ENCODE measurements around the gene PRKN. TPM values are rescaled to one million over a fixed set of nuclear protein-coding genes. Genes with fewer than 3 reads are reported as not detected.

The PRKN gene
- total and polyA plus RNA-seq, 5 experiments from 2014 or later = 2.2 to 5.6 (median 3.5) TPM

DNA sequence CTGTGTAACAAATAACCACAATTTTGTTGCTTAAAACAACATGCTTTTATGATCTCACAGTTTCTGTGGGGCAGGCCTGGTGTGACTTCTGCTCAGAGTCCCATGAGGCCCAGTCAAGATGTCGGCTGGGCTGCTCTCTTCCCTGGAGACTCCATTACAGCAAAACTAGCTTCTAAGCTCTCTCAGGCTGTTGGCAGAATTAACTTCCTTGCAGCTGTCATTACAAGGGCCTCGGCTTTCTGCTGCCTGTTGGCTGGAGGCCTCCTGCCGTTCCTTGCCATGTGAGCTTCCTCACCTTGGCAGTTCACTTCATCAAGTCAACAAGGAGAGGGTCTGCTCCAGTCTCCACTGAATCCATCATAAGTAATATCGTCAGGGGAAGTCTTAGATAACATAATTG, 659.2 kb downstream of the PRKN start:
- H3K27me3 Mint-ChIP-seq = no peaks in the 10 kb centered on the region
- POLR2A ChIA-PET = no interaction called here
- DNase-seq (no peak), ATAC-seq (no peak)
- H3K4me1 Mint-ChIP-seq = no peaks in the 10 kb centered on the region
- H3K27ac Mint-ChIP-seq = no peak overlapping the region
- no peak overlapping the region for H3K4me3 Mint-ChIP-seq
- H3K9me3 Mint-ChIP-seq = peaks cover 0 to 92% (median 46%) of the 10 kb centered on the region in 9 donors
- H3K36me3 Mint-ChIP-seq = peaks cover 3 to 51% (median 38%) of the 10 kb centered on the region in 3 donors

- Mint-ChIP-seq H3K9me3 (peaks cover 6 to 64% (median 29%) of the 10 kb centered on the region in 9 donors), H3K36me3 (peaks cover 3 to 32% (median 18%) of the 10 kb centered on the region in 3 donors), H3K27me3 (no peaks in the 10 kb centered on the region), H3K4me3 (no peak overlapping the region), H3K27ac (no peak overlapping the region), H3K4me1 (no peaks in the 10 kb centered on the region)
- ATAC-seq (no peak), DNase-seq (no peak)
- POLR2A ChIA-PET = no interaction called here
Observed at GRCh38 chr6:162063666-162064065, 663.9 kb downstream of the PRKN start.

DNA sequence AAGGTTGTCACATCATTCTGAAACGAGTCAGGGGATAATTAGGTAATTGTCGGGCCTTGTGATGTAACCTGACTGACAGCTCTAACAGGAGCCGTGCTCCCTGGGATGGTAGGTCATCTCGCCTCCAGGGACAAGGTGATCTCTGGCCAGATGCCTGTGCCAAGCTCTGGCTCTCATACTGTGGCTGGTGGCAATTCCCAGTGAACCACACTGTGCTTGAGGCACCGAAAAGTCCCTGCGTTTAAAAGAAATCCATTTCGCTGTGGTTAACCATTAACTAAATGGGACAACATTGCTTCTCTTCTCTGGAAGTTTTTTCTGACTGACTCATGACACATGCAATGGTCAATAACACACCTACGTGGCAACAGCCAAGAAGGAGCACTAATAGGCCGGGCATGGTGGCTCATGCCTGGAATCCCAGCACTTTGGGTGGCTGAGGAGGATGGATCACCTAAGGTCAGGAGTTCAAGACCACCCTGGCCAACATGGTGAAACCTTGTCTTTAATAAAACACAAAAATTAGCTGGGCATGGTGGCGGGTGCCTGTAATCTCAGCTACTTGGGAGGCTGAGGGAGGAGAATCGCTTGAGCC, 669.2 kb downstream of the PRKN start:
- POLR2A ChIA-PET = no interaction called here
- peaks cover 6 to 14% (median 7%) of the 10 kb centered on the region in 3 donors for H3K36me3 Mint-ChIP-seq

DNA sequence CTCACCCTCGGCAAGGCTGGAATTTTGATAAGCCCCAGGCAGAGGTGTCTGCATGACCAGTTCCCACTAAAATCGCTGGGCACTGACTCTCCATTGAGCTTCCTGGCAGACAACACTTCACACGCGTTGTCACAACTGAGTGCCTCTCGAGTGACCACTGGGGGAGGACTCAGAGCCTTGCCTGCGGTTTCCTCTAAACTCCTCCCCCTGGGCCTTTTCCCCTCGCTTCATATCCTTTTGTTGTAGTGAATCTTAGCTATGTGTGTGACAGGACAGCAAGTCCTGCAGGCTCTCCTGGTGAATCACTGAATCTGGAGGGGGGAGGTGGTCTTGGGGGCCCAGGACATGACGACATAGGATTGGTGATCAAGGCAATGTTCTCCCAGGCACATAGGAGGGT, 670.8 kb downstream of the PRKN start:
- H3K4me3 Mint-ChIP-seq = no peak overlapping the region
- POLR2A ChIA-PET = no interaction called here
- peaks cover 0 to 7% (median 0%) of the 10 kb centered on the region in 4 donors for H3K4me1 Mint-ChIP-seq
- H3K9me3 Mint-ChIP-seq = peaks cover 0 to 41% (median 10%) of the 10 kb centered on the region in 9 donors
- DNase-seq (no peak), ATAC-seq (no peak)
- H3K36me3 Mint-ChIP-seq = peaks cover 9 to 15% (median 14%) of the 10 kb centered on the region in 3 donors
- H3K27me3 Mint-ChIP-seq = no peaks in the 10 kb centered on the region
- no peak overlapping the region for H3K27ac Mint-ChIP-seq

More for the DNA sequence above, 669.2 kb downstream of the PRKN start:
- ATAC-seq = no peak
- Mint-ChIP-seq H3K9me3 (peaks cover 0 to 45% (median 17%) of the 10 kb centered on the region in 9 donors), H3K4me1 (peaks cover 0 to 7% (median 0%) of the 10 kb centered on the region in 4 donors), H3K4me3 (no peak overlapping the region), H3K27ac (no peak overlapping the region), H3K27me3 (no peaks in the 10 kb centered on the region)
- no peak for DNase-seq

- Mint-ChIP-seq H3K27ac (no peak overlapping the region), H3K4me3 (no peak overlapping the region), H3K9me3 (peaks cover 0 to 36% (median 5%) of the 10 kb centered on the region in 9 donors), H3K4me1 (peaks cover 0 to 7% (median 0%) of the 10 kb centered on the region in 4 donors), H3K36me3 (peaks cover 9 to 15% (median 14%) of the 10 kb centered on the region in 3 donors), H3K27me3 (no peaks in the 10 kb centered on the region)
- DNase-seq (no peak), ATAC-seq (no peak)
- POLR2A ChIA-PET = no interaction called here
Observed at GRCh38 chr6:162056061-162056460, 671.5 kb downstream of the PRKN start.

GRCh38 chr6:162055365-162055764, 672.2 kb downstream of the PRKN start:
- Mint-ChIP-seq H3K27me3 (no peaks in the 10 kb centered on the region), H3K27ac (no peak overlapping the region), H3K36me3 (peaks cover 13 to 19% (median 14%) of the 10 kb centered on the region in 3 donors), H3K4me3 (no peak overlapping the region), H3K9me3 (peaks cover 0 to 39% (median 6%) of the 10 kb centered on the region in 9 donors), H3K4me1 (peaks cover 0 to 7% (median 0%) of the 10 kb centered on the region in 4 donors)
- ATAC-seq (no peak), DNase-seq (no peak)
- POLR2A ChIA-PET = no interaction called here

DNA sequence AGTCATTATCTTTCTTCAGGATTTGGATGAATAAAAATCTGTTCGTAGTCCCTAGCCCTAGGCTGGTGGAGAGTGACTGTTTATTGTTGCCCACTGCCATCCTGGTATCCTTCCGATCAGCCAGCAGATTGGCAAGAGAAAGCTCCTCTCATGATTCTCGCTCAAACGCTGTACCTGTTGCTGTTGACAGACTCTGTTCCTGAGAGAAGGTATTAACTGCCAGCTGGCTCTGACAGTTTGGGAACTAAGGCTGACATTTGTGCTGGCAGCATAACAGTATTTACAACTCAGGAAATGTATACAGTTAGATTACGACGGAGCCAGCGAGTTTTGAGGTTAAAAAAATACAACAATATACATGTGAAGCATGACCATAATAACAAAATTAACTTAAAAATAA, 674.5 kb downstream of the PRKN start:
- H3K4me1 Mint-ChIP-seq = peaks cover 0 to 7% (median 0%) of the 10 kb centered on the region in 4 donors
- no peak overlapping the region for H3K4me3 Mint-ChIP-seq
- H3K27me3 Mint-ChIP-seq = no peaks in the 10 kb centered on the region
- ATAC-seq (no peak), DNase-seq (no peak)
- H3K36me3 Mint-ChIP-seq = peaks cover 14 to 27% (median 14%) of the 10 kb centered on the region in 3 donors
- POLR2A ChIA-PET = no interaction called here
- peaks cover 0 to 44% (median 10%) of the 10 kb centered on the region in 9 donors for H3K9me3 Mint-ChIP-seq
- no peak overlapping the region for H3K27ac Mint-ChIP-seq

- no peak overlapping the region for H3K4me3 Mint-ChIP-seq
- ATAC-seq (no peak), DNase-seq (no peak)
- H3K9me3 Mint-ChIP-seq = peaks cover 0 to 43% (median 16%) of the 10 kb centered on the region in 9 donors
- peaks cover 11 to 36% (median 15%) of the 10 kb centered on the region in 3 donors for H3K36me3 Mint-ChIP-seq
- POLR2A ChIA-PET = no interaction called here
- H3K27me3 Mint-ChIP-seq = no peaks in the 10 kb centered on the region
- no peak overlapping the region for H3K27ac Mint-ChIP-seq
- peaks cover 0 to 1% (median 0%) of the 10 kb centered on the region in 4 donors for H3K4me1 Mint-ChIP-seq
Observed at GRCh38 chr6:162050579-162050978, 677.0 kb downstream of the PRKN start.

- H3K4me3 Mint-ChIP-seq = no peak overlapping the region
- no peaks in the 10 kb centered on the region for H3K27me3 Mint-ChIP-seq
- no peak for ATAC-seq
- POLR2A ChIA-PET = no interaction called here
- H3K9me3 Mint-ChIP-seq = peaks cover 7 to 57% (median 27%) of the 10 kb centered on the region in 9 donors
- no peaks in the 10 kb centered on the region for H3K4me1 Mint-ChIP-seq
- peaks cover 4 to 45% (median 7%) of the 10 kb centered on the region in 3 donors for H3K36me3 Mint-ChIP-seq
- H3K27ac Mint-ChIP-seq = no peak overlapping the region
- DNase-seq = no peak
Observed at GRCh38 chr6:162046324-162046723, 681.2 kb downstream of the PRKN start.

GRCh38 chr6:162032620-162033019, 694.9 kb downstream of the PRKN start:
- no peaks in the 10 kb centered on the region for H3K4me1 Mint-ChIP-seq
- H3K4me3 Mint-ChIP-seq = no peak overlapping the region
- POLR2A ChIA-PET = no interaction called here
- no peak overlapping the region for H3K27ac Mint-ChIP-seq
- H3K27me3 Mint-ChIP-seq = no peaks in the 10 kb centered on the region
- DNase-seq (no peak), ATAC-seq (no peak)
- H3K9me3 Mint-ChIP-seq = peaks cover 0 to 49% (median 11%) of the 10 kb centered on the region in 9 donors
- H3K36me3 Mint-ChIP-seq = peaks cover 6 to 26% (median 12%) of the 10 kb centered on the region in 3 donors

GRCh38 chr6:162029873-162030576, 697.5 kb downstream of the PRKN start:
- POLR2A ChIA-PET = no interaction called here
- Mint-ChIP-seq H3K27me3 (no peaks in the 10 kb centered on the region), H3K9me3 (peaks cover 0 to 52% (median 10%) of the 10 kb centered on the region in 9 donors), H3K27ac (no peak overlapping the region), H3K4me3 (no peak overlapping the region), H3K36me3 (peaks cover 3 to 22% (median 10%) of the 10 kb centered on the region in 3 donors), H3K4me1 (no peaks in the 10 kb centered on the region)
- ATAC-seq (no peak), DNase-seq (no peak)

GRCh38 chr6:162026843-162027242, 700.7 kb downstream of the PRKN start:
- POLR2A ChIA-PET = no interaction called here
- ATAC-seq = no peak
- H3K4me1 Mint-ChIP-seq = no peaks in the 10 kb centered on the region

GRCh38 chr6:162026031-162026430, 701.5 kb downstream of the PRKN start:
- Mint-ChIP-seq H3K9me3 (peaks cover 3 to 66% (median 24%) of the 10 kb centered on the region in 9 donors), H3K4me3 (no peak overlapping the region), H3K27ac (no peak overlapping the region), H3K4me1 (no peaks in the 10 kb centered on the region), H3K27me3 (no peaks in the 10 kb centered on the region), H3K36me3 (peaks cover 3 to 35% (median 19%) of the 10 kb centered on the region in 3 donors)
- POLR2A ChIA-PET = no interaction called here
- DNase-seq (no peak), ATAC-seq (no peak)

More at GRCh38 chr6:162026843-162027242, 700.7 kb downstream of the PRKN start:
- DNase-seq = no peak
- H3K4me3 Mint-ChIP-seq = no peak overlapping the region
- peaks cover 3 to 61% (median 24%) of the 10 kb centered on the region in 9 donors for H3K9me3 Mint-ChIP-seq
- no peaks in the 10 kb centered on the region for H3K27me3 Mint-ChIP-seq
- H3K27ac Mint-ChIP-seq = no peak overlapping the region
- H3K36me3 Mint-ChIP-seq = peaks cover 3 to 30% (median 19%) of the 10 kb centered on the region in 3 donors

Data from naive thymus-derived CD8-positive, alpha-beta T cell (primary cell).